Stimulated activated CD8-positive, alpha-beta memory T cell treated with anti-CD3 and anti-CD28 coated beads, Interleukin-15, amount 100 ng/mL, for 48 hours (primary cell): ENCODE data around the gene CTRB1.

Source experiments
- DNase-seq, 2 donors: peaks; one replicate each; pipeline ENCODE4 v3.0.0-alpha.2; 2020; ENCODE audit warnings: low read depth in 2 of 2

CTRB1 gene

GRCh38 chr16:75218256-75219076, at the start of gene CTRB1:
TSS of gene CTRB1 (plus strand) at chr16:75218988. CDS start at chr16:75219008, 20 bp downstream.
- peak in 1 of 2 donors; percentile 15 for DNase-seq

- DNase-seq, result no peak
These were observed 48.8 kb upstream of the CTRB1 start for GRCh38 chr16:75169899-75170405.

GRCh38 chr16:75172578-75172977, 46.2 kb upstream of the CTRB1 start:
- DNase-seq, result no peak

DNA sequence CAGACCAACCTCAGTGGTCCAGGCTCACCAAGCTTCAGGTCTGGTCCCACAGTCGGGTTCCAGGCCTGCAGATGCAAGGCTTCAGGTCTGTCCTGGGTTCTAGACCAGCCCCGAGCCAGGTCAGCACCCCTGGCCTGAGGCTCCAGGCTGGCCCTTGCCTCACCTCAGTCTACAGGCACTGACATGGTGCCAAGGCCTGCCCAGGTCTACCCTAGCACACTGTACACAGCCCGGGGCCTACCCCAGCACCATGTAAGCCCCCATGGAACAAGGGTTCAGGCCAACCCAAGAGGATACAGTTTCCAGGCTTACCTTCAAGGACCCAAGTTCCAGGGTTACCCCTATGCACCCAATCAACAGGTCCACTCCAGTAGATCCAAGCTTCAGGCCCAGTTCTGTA, 43.7 kb upstream of the CTRB1 start:
- DNase-seq, result no peak

DNA sequence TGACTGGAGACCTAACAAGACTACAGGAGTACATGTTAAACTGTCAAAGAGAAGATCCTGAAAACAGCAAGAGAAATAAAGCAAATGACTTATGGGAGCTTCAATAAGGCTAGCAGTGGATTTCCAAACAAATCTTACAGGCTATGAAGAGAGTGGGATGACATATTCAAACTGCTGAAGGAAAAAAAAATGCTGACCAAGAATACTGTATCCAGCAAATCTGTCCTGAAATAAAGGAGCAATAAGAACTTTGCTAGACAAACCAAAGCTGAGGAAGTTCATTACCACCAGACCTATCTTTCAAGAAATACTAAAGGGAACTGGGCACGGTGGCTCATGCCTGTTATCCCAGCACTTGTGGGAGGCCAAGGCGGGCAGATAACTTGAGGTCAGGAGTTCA, 41.9 kb upstream of the CTRB1 start:
- no peak for DNase-seq

DNA sequence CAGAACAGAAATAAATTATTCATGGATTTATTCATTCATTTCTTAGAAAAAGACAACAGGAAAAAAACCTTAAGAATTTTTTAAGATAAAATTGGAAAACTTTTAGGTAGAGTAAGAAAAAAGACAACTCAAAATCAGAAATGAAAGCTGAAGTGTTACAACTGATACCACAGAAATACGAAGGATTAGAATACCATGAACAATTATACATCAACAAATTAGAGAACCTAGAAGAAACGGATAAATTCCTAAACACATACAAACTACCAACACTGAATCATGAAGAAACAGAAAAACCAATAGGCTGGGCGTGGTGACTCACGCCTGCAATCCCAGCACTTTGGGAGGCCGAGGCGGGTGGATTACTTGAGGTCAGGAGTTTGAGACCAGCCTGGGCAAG, 39.6 kb upstream of the CTRB1 start:
- DNase-seq, result no peak

- no peak for DNase-seq
These were observed 37.2 kb upstream of the CTRB1 start for GRCh38 chr16:75181630-75182029.

- no peak for DNase-seq
These were observed 29.8 kb upstream of the CTRB1 start for GRCh38 chr16:75188832-75189477.

- no peak for DNase-seq
These were observed 29.0 kb upstream of the CTRB1 start for GRCh38 chr16:75189638-75190245.

- no peak for DNase-seq
These were observed 26.1 kb upstream of the CTRB1 start for GRCh38 chr16:75192606-75193264.

- DNase-seq, result no peak
These were observed 25.5 kb upstream of the CTRB1 start for GRCh38 chr16:75193265-75193650.

DNA sequence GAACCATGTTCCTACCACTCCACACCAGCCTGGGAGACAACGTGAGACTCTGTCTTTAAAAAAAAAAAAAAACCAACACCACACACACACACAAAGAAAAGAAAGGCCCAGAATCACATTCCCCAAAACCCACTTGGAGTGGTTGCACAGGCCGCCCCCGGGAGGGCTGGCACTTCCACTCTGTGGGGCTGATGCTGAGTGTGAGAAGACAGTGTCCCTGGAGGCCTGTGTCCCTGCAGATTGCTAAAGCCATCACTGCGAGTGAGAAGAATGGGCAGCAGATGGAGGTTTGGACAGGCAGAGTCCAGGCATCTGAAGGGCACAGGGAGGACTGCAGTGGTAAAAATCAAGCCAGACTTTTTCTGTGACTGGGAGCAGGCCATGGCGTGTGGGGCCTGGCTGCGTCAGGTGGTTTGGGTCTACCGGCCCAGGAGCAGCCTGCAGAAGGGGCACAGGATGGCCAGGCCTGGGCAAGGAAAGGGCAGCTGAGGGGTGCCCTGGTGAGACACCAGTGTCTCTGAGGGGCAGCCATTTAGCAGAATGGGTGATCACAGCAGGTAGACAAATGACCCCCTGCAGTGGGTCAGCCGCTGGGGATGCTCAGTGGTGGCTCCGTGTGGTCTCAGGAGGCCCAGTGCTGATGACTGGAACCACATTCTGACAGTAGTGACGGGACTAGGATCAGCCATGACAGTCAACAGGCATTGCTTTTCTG, 24.9 kb upstream of the CTRB1 start:
- DNase-seq, result no peak

GRCh38 chr16:75195811-75196790, 22.7 kb upstream of the CTRB1 start:
- DNase-seq, result no peak

- no peak for DNase-seq
These were observed 22.0 kb upstream of the CTRB1 start for GRCh38 chr16:75196836-75197235.

GRCh38 chr16:75197522-75198134, 21.2 kb upstream of the CTRB1 start:
- no peak for DNase-seq

GRCh38 chr16:75198135-75198600, 20.6 kb upstream of the CTRB1 start:
- no peak for DNase-seq

- no peak for DNase-seq
These were observed 16.7 kb upstream of the CTRB1 start for GRCh38 chr16:75202069-75202590.

DNA sequence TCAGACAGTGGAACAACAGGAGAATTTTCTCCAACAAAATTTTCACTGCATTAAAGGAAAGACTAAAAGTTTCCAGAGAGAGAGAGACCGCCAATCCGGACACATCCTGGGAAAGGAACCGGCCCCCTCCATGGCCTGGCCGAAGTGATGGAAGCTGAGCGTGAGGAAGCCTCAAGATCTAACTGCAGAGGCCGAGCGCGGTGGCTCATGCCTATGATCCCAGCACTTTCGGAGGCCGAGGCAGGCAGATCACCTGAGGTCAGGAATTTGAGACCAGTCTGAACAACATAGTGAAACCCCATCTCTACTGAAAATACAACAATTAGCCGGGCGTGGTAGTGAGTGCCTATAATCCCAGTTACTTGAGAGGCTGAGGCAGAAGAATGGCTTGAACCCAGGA, 15.7 kb upstream of the CTRB1 start:
- DNase-seq, result no peak

DNA sequence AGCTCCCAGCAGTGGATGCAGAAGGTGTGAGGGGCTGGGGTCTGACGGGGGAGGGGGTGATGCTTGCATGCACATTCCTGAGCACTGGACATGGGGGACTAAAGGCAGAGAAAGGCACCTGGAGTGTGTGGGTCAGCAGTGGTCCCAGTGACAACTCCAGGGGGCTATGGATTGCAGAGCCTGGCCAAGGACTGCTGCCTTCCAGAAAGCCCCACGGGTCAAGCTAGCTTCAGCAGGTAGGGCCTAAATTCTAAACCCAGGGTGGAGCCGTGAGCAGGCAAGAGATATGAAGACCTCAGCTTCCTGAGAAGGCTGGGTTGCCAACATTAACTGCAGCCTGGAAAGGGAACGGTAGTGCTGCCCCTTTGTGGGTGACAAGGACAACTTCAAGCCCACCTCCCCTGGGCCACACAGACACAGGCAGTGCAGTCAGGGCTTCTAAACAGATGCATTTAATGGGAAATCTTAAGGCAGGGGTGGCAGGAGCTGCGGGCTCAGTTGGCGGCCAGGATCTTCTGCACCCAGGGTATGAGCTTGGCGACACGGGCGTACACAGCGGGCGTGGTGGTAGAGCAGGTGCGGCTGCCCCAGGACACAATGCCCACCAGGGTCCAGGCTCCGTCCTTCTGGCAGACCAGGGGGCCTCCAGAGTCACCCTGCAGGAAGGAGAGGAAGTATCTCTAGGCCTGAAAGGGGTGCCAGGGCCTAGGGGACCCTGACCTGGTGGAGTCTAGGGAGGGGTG, 14.9 kb upstream of the CTRB1 start:
- no peak for DNase-seq
